GM06990 (cell line): ENCODE data around the gene THEMIS.
"Not testable (repeated sequence)": the region's sequence is repeated elsewhere in the genome, so short reads cannot be mapped to it uniquely, and the experiment has no call there.

ENCODE experiments used
- DNase-seq: peaks from one replicate; pipeline ENCODE4 v3.0.0-alpha.2; 2011; ENCODE audit not compliant: insufficient read length; ENCODE audit errors: extremely low read depth
- H3K27me3 ChIP-seq: replicated peaks from 2 replicates; pipeline ENCODE4 v1.6.0; 2011; ENCODE audit warnings: low read length; ENCODE audit not compliant: control insufficient read depth, insufficient read depth
- H3K36me3 ChIP-seq: 2 replicates; pipeline ENCODE4 v1.5.1; 2011; ENCODE audit warnings: low read length; ENCODE audit not compliant: control insufficient read depth, insufficient read depth
- H3K4me3 ChIP-seq: replicated peaks from 2 replicates; pipeline ENCODE4 v1.5.1; 2011; ENCODE audit warnings: low read depth, mild to moderate bottlenecking, control low read depth, low read length
- CTCF ChIP-seq: IDR thresholded peaks from 2 replicates; pipeline ENCODE4 v1.5.1; 2011; ENCODE audit warnings: low read length, control low read depth, mild to moderate bottlenecking, inconsistent platforms; ENCODE audit not compliant: insufficient read depth, poor library complexity, severe bottlenecking

The THEMIS gene

GRCh38 chr6:127933852-127934840 is 33.3 kb upstream of the THEMIS start:
- H3K36me3 ChIP-seq, result no peaks in the 10 kb centered on the region
- no peak overlapping the region for H3K4me3 ChIP-seq
- no peaks in the 10 kb centered on the region for H3K27me3 ChIP-seq
- no peak for TF ChIP-seq CTCF
- DNase-seq, result no peak

- no peak overlapping the region for H3K4me3 ChIP-seq
- no peak for DNase-seq
- H3K27me3 ChIP-seq, result no peaks in the 10 kb centered on the region
- TF ChIP-seq CTCF, result no peak
- no peaks in the 10 kb centered on the region for H3K36me3 ChIP-seq
Measured at GRCh38 chr6:127933137-127933536, 32.3 kb upstream of the THEMIS start.

GRCh38 chr6:127932708-127933107 is 31.9 kb upstream of the THEMIS start:
- no peak for TF ChIP-seq CTCF
- H3K27me3 ChIP-seq, result no peaks in the 10 kb centered on the region
- DNase-seq, result no peak
- H3K4me3 ChIP-seq, result no peak overlapping the region
- H3K36me3 ChIP-seq, result no peaks in the 10 kb centered on the region

- not testable (repeated sequence) for DNase-seq, H3K36me3 ChIP-seq, H3K27me3 ChIP-seq, H3K4me3 ChIP-seq
Measured at GRCh38 chr6:127926441-127926840, 25.6 kb upstream of the THEMIS start.

GRCh38 chr6:127924440-127924839 is 23.6 kb upstream of the THEMIS start:
- no peak for TF ChIP-seq CTCF
- H3K27me3 ChIP-seq, result no peaks in the 10 kb centered on the region

GRCh38 chr6:127924031-127924430 is 23.2 kb upstream of the THEMIS start:
- TF ChIP-seq CTCF, result no peak
- no peak overlapping the region for H3K4me3 ChIP-seq
- H3K36me3 ChIP-seq, result no peaks in the 10 kb centered on the region
- H3K27me3 ChIP-seq, result no peaks in the 10 kb centered on the region
- DNase-seq, result no peak

More at GRCh38 chr6:127924440-127924839, 23.6 kb upstream of the THEMIS start:
- H3K36me3 ChIP-seq, result no peaks in the 10 kb centered on the region
- H3K4me3 ChIP-seq, result no peak overlapping the region
- no peak for DNase-seq
